ENCODE measurements around the gene SRP9.
"Not testable (repeated sequence)": the region's sequence is repeated elsewhere in the genome, so short reads cannot be mapped to it uniquely, and the experiment has no call there.

Gene SRP9

DNA sequence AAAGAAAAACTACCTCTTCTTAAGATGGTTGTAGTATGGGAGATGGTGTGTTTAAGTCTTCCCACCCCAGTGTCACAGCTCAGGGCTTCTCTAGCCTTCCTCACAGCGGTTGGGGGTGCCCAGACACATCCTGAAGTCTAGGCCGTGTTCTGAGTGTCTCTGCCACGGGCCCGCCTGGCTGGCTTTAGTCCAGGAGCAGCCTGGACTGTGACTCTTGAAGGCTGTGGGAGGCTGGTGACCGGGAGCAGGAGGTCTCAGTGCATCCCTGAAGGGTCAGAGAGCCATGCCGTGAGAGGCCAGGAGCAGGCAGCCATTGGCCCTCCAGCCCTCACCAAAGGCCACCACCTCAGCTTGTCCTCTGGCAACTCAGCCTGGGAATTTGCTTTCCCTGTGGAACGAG is 36.8 kb downstream of the SRP9 start:
- DNase-seq (ENCODE audit: low read depth in 2 of 3, low spot score in 1 of 3), result no peak

DNA sequence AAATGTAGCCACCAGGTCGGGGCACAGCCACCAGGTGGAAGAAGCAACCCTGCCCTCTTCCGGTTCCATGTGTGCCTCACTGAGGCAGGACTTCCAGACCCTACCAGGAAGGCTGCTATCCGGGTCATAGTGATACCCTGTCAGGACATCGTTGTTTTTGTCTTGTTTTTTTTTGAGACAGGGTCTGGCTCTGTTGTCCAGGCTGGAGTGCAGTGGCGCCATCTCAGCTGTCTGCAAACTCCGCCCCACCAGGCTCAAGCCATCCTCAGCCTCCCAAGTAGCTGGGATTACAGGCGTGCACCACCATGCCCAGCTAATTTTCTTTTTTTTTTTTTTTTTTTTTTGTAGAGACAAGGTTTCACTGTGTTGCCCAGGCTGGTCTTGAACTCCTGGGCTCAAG is 37.5 kb downstream of the SRP9 start:
- not testable (repeated sequence) for DNase-seq (ENCODE audit: low read depth in 2 of 3, low spot score in 1 of 3)

DNA sequence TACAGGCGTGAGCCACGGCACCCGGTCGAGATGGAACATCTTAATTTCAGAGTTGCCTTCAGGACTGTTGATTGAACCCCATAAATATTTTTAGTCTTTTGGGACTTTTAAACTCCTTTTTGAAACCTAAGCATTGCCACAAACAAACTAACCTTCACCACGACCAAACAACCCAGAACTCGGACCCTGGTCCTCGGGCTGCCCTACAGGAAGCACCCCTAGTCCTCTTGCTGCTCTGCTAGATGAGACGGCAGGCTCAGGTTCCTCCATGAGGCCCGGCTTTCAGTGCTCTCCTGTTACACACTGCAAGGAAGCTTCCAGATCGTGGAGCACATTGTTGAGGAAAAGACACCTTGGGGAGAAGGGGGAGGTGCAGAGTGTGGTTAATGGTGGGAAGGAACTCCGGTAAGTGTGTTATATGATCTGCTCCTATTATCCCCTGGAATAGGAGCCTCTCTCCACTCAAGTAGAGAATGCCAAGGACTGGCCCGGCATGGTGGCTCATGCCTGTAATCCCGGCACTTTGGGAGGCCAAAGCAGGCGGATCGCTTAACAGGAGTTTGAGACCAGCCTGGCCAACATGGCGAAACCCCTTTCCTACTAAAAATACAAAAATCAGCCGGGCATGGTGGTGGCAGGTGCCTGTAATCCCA is 38.0 kb downstream of the SRP9 start:
- no peak for DNase-seq (ENCODE audit: low read depth in 2 of 3, low spot score in 1 of 3)

DNA sequence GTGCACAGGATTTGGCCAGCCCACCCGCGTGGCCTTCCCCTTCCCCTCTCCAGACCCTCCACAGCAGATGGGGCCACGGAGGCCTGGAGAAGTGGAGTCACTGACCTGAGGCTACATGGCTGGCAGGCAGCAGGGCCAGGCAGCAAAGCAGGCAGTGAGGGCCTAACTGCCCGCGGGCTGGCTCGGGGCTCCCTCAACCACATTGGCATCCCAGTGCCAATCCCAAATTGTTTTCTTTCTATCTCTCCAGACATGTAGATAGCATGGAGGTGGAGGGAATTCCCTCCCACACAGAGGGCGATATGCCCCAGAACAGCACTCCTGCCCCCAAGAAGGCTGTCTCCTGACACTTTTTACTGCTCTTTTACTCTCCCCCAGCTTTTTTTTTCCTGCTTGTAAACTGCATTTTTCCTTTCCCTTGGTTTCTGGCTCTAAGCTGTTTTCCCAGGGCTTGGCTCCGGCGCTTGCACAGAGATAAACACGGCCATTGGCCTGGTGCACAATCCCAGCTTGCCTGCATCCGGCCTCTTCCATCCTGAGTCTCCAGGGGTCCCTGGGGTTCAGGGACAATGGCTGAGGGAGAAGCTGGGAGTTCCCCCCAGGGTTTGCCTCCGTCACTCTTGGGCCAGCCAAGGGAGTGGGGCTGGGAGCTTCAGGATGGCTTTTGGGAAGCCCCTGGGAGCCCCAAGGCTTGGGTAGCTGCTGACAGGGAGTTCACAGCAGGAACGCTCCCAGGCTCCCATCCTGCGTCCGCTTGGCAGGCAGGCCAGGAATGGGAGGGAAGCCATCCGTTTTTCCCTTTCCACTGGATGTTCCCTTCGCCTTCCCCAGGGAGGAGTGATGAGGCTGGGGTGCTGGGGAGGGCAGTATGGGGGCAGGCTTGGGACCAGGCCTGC is 39.3 kb downstream of the SRP9 start:
- no peak for DNase-seq (ENCODE audit: low read depth in 2 of 3, low spot score in 1 of 3)

DNA sequence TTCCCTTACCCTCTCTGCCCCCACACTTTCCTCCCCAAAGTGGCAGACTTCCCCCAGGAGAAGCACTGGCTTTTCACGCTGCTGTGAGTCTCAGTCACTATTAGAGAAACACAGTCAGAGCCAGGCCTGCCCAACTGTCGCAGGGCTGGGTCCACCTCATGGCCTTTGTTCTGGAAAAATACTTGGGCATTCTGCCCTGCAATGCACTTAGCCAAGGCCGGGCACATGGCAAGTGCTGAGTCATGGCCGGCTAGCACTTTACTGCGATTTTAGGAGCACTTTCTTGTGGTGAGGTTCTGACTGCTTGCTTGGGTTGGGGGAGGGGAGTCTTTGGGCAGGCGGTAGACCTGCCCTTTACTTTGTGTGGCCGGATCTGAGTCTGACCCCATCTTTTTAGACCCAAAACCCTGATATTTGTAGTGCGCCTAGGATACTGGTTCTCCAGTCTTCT is 40.0 kb downstream of the SRP9 start:
- DNase-seq (ENCODE audit: low read depth in 2 of 3, low spot score in 1 of 3), result no peak

DNA sequence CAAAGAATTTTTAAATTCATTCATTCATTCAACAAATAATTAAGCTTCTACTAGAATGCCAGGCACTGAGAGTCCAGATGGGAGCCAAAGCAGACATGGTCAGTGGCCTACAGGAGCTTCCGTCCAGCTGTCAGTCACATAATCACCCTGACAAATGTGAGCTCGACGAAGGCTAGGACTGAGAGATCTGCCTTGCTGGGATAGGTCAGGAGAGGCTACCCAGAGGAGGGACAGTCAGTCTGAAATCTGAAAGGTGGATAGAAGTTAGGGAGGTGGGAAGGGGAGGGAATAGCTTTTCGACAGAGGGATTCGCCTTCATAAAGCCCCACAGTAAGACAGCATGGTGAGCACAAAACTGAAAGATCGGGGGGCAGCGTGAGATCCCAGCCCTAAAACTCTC is 40.6 kb downstream of the SRP9 start:
- DNase-seq (ENCODE audit: low read depth in 2 of 3, low spot score in 1 of 3), result no peak

DNA sequence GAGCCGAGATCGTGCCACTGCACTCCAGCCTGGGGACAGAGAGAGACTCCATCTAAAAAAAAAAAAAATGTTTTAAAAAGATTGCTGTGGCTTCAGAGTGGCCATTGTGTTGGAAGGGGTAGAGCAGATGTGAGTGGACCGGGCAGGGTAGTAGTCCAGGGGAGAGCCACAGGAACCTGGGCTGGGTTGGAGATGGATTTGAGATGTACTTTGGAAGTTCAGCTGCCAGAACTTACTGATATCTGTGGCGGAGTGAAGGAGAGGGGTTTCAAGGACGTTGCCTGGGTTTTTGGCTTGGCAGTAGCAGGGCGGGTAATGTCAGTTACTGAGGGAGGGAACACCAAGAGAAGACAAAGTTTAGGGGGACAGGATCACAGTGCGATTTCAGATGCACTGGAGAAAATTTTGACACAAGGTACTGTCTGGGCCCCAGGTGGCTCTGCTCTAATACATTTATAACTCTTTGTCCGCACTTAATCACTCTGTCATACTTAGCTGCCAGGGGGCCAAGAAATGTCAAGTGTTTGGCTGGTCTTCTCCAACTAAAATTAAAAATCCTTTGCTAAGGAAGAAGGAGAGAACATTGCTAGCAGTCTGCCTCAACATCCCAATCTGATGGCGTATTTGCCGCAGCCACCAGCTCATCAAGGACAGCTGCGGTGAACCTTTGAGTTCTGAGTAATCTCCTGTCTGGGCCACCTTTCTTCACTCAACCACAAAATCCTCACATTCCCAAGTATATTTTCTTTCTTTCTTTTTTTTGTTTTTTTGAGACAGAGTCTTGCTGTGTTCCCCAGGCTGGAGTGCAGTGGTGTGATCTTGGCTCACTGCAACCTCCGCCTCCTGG is 41.9 kb downstream of the SRP9 start:
- no peak for DNase-seq (ENCODE audit: low read depth in 2 of 3, low spot score in 1 of 3)

DNA sequence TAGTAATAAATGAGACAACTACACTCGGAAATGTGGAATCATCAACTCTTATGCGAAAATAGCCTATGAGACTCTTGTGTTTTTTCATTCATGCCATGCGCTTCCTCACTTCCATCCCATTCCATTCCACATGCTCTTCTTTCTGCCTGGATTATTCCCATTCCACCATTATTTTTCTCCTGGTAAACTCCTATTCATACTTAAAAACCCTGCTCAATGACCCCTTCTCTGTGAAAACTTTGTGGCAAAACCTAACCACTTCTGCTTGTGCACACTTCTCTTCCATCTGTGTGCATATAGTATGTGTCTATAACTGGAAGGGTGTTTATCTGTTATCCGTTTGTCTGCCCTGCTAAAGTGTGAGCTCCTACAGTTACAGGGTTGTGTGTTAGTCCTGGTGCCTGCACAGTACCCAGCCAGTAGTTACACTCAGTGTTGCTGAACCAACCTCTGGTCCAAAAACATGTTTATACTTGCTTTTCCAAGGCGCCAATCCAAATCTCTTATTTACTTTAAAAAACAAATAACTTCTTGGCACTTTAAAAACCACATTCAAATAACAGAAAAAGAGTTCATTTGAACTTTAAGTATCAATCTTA is 43.0 kb downstream of the SRP9 start:
- no peak for DNase-seq (ENCODE audit: low read depth in 2 of 3, low spot score in 1 of 3)

DNA sequence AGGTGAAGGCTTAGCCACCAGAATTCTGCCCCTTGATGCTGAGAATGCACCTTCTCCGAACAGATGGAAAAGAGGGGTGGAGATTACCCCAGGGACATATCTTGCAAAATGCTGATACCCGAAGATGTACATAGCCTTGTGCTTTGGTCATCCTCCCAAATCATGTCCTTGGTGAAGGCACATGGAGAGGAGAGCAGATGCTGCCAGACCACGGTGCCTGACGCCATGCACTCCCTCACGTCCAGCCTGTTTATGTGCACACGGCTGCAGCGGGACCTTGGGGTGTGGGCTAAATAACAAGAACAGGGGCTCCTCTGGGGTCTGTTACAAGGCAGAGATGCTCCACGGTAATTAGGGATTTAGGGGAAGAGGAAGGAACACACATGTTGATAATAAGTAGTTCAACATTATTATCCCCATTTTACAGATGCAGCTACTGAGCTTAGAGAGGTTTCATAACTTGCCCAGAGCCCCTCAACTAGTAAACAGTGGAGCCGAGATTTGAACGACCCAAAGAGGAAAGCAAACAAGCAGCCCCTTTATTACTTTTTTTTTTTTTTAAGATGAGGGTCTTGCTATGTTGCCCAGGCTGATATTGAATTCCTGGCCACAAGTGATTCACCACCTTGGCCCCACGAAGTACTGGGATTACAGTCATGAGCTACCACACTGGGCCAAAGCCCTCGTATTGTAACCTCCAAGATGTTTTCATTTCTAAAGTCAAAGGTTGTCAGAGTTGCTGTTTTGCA is 45.2 kb downstream of the SRP9 start:
- no peak for DNase-seq (ENCODE audit: low read depth in 2 of 3, low spot score in 1 of 3)

DNA sequence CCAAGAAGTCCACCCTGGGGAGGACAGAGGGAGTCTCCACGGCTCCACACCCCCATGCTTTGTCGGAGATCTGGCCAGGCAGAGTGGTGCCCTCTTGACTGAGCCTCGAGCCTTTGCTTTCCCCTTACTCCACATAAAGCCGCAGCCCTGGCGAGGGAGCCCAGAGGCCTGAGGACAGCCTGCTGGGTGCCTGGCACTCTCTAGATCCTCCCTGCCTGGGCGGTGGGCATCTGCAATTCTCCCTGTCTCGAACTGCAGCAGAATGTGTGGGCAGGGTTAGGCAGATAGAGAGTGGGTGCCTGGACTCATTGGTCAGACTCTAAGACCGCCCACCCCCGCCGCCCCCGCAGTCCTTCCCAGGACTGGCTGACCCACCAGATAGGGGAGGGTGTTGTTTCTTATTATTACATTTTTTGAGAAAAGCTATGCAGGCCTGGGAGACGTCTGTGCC is 46.2 kb downstream of the SRP9 start:
- no peak for DNase-seq (ENCODE audit: low read depth in 2 of 3, low spot score in 1 of 3)

DNA sequence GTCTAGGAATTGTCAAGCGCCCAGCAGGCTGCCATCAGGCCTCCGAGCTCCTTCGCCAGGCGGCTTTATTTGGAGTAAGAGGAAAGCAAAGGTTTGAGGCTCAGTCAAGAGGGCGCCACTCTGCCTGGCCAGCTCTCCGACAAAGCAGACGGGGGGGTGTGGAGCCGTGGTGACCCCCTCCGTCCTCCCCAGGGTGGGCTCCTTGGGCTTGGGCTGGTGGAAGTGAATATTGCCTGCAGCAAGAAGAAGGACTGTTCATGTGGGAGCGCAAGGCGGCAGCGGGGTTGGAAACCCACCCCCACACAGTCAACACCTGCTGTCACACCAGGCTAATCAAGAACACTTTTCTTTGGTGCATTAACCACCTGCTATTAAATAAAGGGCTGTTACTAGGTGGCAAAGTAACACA is 46.9 kb downstream of the SRP9 start:
- no peak for DNase-seq (ENCODE audit: low read depth in 2 of 3, low spot score in 1 of 3)

DNA sequence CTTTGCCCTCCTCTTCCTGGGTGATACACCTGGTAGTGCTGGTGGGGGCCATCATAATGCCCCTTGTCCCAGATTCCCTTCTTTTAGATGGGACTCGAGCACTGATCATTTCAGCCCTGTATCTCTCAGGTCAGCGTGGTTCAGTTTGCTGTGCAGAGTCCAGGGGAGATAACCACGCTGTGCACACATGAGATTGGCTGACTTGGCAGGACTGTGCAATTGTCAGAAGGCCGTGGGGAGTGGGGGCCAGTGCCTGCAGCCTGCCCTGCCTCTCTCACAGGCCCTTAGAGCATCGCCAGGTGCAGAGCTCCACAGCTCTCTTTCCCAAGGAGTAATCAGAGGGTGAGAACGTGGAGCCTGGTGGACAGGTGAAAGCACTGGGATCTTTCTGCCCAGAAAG is 47.5 kb downstream of the SRP9 start:
- no peak for DNase-seq (ENCODE audit: low read depth in 2 of 3, low spot score in 1 of 3)

DNA sequence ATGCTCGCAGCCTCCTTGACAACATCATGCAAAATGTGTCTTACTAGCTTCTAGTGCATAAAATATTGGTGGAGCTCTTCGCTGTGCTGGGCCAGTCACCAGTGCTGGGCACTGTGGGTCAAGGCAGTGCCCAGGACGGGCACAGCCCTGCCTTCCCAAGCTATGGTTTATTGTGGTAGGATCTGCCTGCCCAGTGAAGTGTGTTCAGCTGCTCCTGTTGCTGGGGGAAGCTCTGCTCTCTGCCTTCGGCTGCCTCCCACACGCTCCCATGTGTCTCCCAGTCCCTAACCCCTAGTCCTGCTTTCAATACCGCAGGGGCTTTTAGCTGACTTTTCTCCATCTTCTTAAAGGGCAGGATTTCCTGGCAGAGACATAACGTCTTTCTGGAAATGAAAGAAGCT is 48.0 kb downstream of the SRP9 start:
- no peak for DNase-seq (ENCODE audit: low read depth in 2 of 3, low spot score in 1 of 3)

DNA sequence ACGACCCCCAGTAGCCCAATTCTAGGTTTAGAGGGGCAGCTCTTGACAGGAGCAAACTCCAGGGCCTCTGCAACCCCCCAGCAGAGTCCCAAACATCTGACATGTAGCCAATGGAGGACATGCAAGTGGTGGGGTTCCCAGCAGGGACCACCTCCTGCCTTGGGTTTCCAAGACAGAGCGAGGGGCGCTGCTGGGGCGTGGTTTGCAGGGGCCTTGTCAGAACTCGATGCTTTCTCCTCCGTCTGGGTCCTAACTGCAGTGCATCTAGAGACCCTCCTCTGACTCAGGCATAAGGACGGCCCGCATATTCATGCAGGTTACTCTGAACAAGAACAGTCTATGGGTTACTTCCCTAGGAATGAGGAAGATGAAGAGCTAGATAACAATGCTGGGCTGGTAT is 49.5 kb downstream of the SRP9 start:
- no peak for DNase-seq (ENCODE audit: low read depth in 2 of 3, low spot score in 1 of 3)

DNA sequence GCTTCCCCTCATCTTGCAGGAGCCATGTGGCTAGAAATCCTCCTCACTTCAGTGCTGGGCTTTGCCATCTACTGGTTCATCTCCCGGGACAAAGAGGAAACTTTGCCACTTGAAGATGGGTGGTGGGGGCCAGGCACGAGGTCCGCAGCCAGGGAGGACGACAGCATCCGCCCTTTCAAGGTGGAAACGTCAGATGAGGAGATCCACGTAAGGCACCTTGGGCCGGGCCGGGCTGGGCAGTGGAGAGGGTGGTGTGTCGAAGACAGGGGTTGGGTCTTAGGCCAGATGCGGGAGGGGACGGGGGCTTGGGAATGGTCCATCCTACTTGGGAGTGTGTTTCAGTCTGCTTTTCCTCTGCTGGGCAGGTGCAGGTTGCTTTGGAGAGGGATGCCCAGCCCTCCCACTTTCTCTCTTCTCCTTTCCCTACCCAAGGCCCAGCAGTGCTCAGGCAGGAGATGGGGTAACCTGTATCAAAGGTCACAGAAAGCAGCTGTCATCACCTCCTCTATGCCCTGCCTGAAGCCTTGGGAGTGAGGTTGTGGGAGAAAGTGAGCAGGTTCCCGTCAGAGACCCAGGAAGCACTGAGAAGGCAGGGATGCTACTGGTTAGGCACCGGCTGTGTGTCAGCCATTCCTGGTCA is 51.2 kb downstream of the SRP9 start:
- no peak for DNase-seq (ENCODE audit: low read depth in 2 of 3, low spot score in 1 of 3)

DNA sequence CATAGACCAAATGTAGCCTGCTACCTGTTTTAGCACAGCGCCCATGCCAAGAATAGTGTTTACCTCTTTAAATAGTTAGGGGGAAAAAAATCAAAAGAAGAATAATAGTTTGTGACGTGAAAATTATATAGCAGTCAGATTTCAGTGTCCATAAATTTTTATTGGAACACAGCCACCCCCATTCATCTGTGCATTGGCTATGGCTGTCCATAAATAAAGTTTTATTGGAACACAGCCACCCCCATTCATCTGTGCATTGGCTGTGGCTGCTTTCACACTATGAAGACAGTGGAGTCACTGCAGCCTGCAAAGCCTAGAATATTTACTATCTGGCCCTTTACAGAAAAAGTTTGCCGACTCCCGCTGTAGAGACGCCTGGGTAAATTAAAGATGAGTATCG is 53.2 kb downstream of the SRP9 start:
- DNase-seq (ENCODE audit: low read depth in 2 of 3, low spot score in 1 of 3), result no peak

DNA sequence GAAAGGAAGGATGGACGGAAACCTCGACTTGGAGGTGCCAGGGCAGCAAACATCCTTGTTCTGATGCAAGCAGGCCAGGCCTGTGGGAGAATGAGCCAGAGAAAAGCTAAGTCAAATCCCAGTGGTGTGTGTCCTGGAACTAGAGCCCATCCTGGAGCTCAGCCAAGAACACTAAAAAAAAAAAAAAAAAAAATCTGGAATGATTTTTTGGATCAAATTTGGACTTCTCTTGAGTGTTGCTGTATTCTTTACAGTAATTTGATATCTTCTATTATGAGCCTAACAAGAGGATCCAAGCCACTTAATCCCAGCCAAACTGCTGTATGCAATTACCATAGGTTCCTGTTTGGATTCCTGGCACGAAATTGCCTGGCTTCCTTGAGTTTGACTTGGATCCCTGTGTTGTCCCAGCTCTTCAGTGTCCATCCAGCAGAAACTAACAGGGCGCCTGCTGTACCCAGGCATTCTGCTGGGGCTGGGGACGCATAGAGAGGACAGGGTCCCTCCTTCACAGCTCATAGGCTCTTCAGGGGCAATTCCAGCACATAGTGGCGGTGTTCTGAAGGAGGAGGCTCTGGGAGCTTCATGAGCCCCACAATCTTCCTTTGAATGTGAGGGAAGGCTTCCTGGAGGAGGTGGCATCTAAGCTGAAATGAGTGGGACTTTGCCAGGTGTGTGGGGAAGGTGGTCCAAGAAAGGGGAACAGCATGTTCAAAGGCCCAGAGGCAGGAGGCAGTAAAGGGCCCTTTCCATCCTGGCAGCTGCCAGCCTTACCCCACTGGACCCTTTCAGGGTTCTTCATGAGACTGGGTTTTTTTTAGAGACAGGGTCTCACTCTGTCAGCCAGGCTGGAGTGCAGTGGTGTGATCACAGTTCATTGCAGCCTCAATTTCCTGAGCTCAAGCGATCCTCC is 57.0 kb downstream of the SRP9 start:
- DNase-seq (ENCODE audit: low read depth in 2 of 3, low spot score in 1 of 3), result no peak

DNA sequence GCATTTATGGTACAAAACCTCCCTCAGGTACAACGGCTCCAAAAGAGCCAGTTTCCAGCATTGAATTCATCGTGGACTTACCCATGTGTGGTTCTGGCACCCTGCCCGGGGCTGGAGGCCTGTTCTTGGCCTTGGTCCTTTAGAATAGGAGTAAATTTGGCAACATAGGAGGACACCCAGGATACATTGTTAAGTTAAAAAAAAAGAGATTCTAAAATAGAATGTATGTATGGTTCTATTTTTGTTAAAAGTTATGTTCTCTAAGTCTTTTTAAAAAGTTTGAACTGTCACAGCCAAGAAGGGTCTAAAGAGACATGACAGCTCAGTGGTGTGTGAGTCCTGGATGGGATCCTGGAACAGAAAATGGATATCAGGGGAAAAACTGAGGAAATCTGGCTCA is 58.2 kb downstream of the SRP9 start:
- no peak for DNase-seq (ENCODE audit: low read depth in 2 of 3, low spot score in 1 of 3)

DNA sequence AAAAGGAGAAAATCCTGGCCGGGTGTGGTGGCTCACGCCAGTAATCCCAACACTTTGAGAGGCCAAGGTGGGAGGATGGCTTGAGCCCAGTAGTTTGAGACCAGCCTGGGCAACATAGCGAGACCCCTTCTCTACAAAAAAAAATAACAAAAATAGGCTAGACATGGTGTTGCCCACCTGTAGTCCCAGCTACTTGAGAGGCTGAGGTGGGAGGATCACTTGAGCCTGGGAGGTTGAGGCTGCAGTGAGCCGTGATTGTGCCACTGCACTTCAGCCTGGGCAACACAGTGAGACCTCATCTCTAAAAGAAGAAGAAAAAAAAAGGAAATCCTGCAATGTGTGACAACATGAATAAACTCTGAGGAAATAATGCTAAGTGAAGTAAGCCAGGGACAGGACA is 58.7 kb downstream of the SRP9 start:
- not testable (repeated sequence) for DNase-seq (ENCODE audit: low read depth in 2 of 3, low spot score in 1 of 3)
